ENCODE measurements around the gene IGF2BP3. TPM values are rescaled to one million over a fixed set of nuclear protein-coding genes. Genes with fewer than 3 reads are reported as not detected.

Gene IGF2BP3
- total and polyA plus RNA-seq, 2 donors (not counting 1 experiment from before 2014, with no cell fraction given): 4.3 to 11.2 TPM

- Histone ChIP-seq H3K27me3 (ENCODE audit: control insufficient read depth, insufficient read depth, low read length) (peaks cover 40% of the 10 kb centered on the region), H3K4me2 (ENCODE audit: extremely low read depth, insufficient read depth, low read length) (peak overlapping the region; percentile 93), H4K20me1 (ENCODE audit: control insufficient read depth, extremely low read depth, insufficient read depth, low read length) (peaks cover 2% of the 10 kb centered on the region), H3K27ac (ENCODE audit: insufficient read depth, low read length) (no peak overlapping the region), H3K36me3 (ENCODE audit: control insufficient read depth, insufficient read depth, low read length) (no peaks in the 10 kb centered on the region), H3K4me3 (replicated peaks in 1 of 4; ENCODE audit: control extremely low read depth in 1 of 4, insufficient read depth in 1 of 4, low read depth in 3 of 4, low read length in 4 of 4) (peak overlapping the region; percentile 42 to 80 (median 52)), H3K9me3 (ENCODE audit: control insufficient read depth, insufficient read depth, low read depth, low read length) (no peaks in the 10 kb centered on the region), H2AFZ (ENCODE audit: low read length) (peak overlapping the region; percentile 71), H3K9ac (ENCODE audit: insufficient read depth, low read length) (peak overlapping the region; percentile 43), H3K4me1 (ENCODE audit: control insufficient read depth, extremely low read depth, insufficient read depth, low read length) (peaks cover 2% of the 10 kb centered on the region), H3K79me2 (ENCODE audit: control insufficient read depth, insufficient read depth, low read length) (peaks cover 4% of the 10 kb centered on the region)
- DNase-seq (ENCODE audit: low read depth in 2 of 2): no peak
- TF ChIP-seq EZH2 (IDR thresholded peaks at IDR 0.05; ENCODE audit: low read length, missing control alignments) (no peak), CTCF (conservative IDR thresholded peaks at IDR 0.05 in 1 of 2, IDR thresholded peaks at IDR 0.05 in 1 of 2; ENCODE audit: low read depth in 1 of 2, low read length in 2 of 2) (no peak)
Measured at GRCh38 chr7:23473844-23474093, 3.5 kb upstream of the IGF2BP3 start.

GRCh38 chr7:23472956-23473843, 2.9 kb upstream of the IGF2BP3 start:
- H3K79me2 ChIP-seq (ENCODE audit: control insufficient read depth, insufficient read depth, low read length): peaks cover 7% of the 10 kb centered on the region
- no peak overlapping the region for H3K27ac ChIP-seq (ENCODE audit: insufficient read depth, low read length)
- peak in 1 of 2 donors; percentile 44 for DNase-seq (ENCODE audit: low read depth in 2 of 2)
- H3K9me3 ChIP-seq (ENCODE audit: control insufficient read depth, insufficient read depth, low read depth, low read length): no peaks in the 10 kb centered on the region
- peak overlapping the region; percentile 43 for H3K9ac ChIP-seq (ENCODE audit: insufficient read depth, low read length)
- H3K4me1 ChIP-seq (ENCODE audit: control insufficient read depth, extremely low read depth, insufficient read depth, low read length): peaks cover 2% of the 10 kb centered on the region
- peak overlapping the region in 3 of 4 experiments; percentile 42 to 80 (median 59) for H3K4me3 ChIP-seq (replicated peaks in 1 of 4; ENCODE audit: control extremely low read depth in 1 of 4, insufficient read depth in 1 of 4, low read depth in 3 of 4, low read length in 4 of 4)
- TF ChIP-seq CTCF (conservative IDR thresholded peaks at IDR 0.05 in 1 of 2, IDR thresholded peaks at IDR 0.05 in 1 of 2; ENCODE audit: low read depth in 1 of 2, low read length in 2 of 2) (no peak), EZH2 (IDR thresholded peaks at IDR 0.05; ENCODE audit: low read length, missing control alignments) (peak; percentile 25)
- peaks cover 2% of the 10 kb centered on the region for H4K20me1 ChIP-seq (ENCODE audit: control insufficient read depth, extremely low read depth, insufficient read depth, low read length)
- no peak overlapping the region for H2AFZ ChIP-seq (ENCODE audit: low read length)
- no peaks in the 10 kb centered on the region for H3K36me3 ChIP-seq (ENCODE audit: control insufficient read depth, insufficient read depth, low read length)
- H3K27me3 ChIP-seq (ENCODE audit: control insufficient read depth, insufficient read depth, low read length): peaks cover 40% of the 10 kb centered on the region
- H3K4me2 ChIP-seq (ENCODE audit: extremely low read depth, insufficient read depth, low read length): peak overlapping the region; percentile 93

- Histone ChIP-seq H3K27ac (ENCODE audit: insufficient read depth, low read length) (no peak overlapping the region), H3K27me3 (ENCODE audit: control insufficient read depth, insufficient read depth, low read length) (peaks cover 43% of the 10 kb centered on the region), H2AFZ (ENCODE audit: low read length) (no peak overlapping the region), H3K9ac (ENCODE audit: insufficient read depth, low read length) (no peak overlapping the region), H3K9me3 (ENCODE audit: control insufficient read depth, insufficient read depth, low read depth, low read length) (no peaks in the 10 kb centered on the region), H3K36me3 (ENCODE audit: control insufficient read depth, insufficient read depth, low read length) (no peaks in the 10 kb centered on the region), H3K4me3 (replicated peaks in 1 of 4; ENCODE audit: control extremely low read depth in 1 of 4, insufficient read depth in 1 of 4, low read depth in 3 of 4, low read length in 4 of 4) (peak overlapping the region in 1 of 4 experiments; percentile 80), H3K79me2 (ENCODE audit: control insufficient read depth, insufficient read depth, low read length) (peaks cover 7% of the 10 kb centered on the region), H3K4me1 (ENCODE audit: control insufficient read depth, extremely low read depth, insufficient read depth, low read length) (peaks cover 2% of the 10 kb centered on the region), H4K20me1 (ENCODE audit: control insufficient read depth, extremely low read depth, insufficient read depth, low read length) (no peaks in the 10 kb centered on the region), H3K4me2 (ENCODE audit: extremely low read depth, insufficient read depth, low read length) (no peak overlapping the region)
- TF ChIP-seq CTCF (conservative IDR thresholded peaks at IDR 0.05 in 1 of 2, IDR thresholded peaks at IDR 0.05 in 1 of 2; ENCODE audit: low read depth in 1 of 2, low read length in 2 of 2) (no peak), EZH2 (IDR thresholded peaks at IDR 0.05; ENCODE audit: low read length, missing control alignments) (no peak)
- no peak for DNase-seq (ENCODE audit: low read depth in 2 of 2)
Measured at GRCh38 chr7:23472556-23472955, 2.3 kb upstream of the IGF2BP3 start.
